ENCODE results near the gene ECM2. TPM values are rescaled to one million over a fixed set of nuclear protein-coding genes. Genes with fewer than 3 reads are reported as not detected.

ECM2 gene
- total and polyA plus RNA-seq, 2 of the 8 experiments (the other 6 are each of a cell fraction or from before 2014, with no cell fraction given), result not detected

- Histone ChIP-seq H3K36me3 (ENCODE audit: control insufficient read depth in 2 of 4, insufficient read depth in 4 of 4, low read length in 3 of 4) (no peaks in the 10 kb centered on the region), H3K4ac (replicated peaks; ENCODE audit: insufficient read length, low read depth, low read length) (no peak overlapping the region), H4K20me1 (replicated peaks in 1 of 2; ENCODE audit: control insufficient read depth in 1 of 2, insufficient read depth in 2 of 2, low read length in 2 of 2) (no peaks in the 10 kb centered on the region), H3K56ac (replicated peaks; ENCODE audit: insufficient read length, low read depth, low read length) (no peak overlapping the region), H3K14ac (ENCODE audit: insufficient read length) (no peak overlapping the region), H2BK5ac (ENCODE audit: low read depth, low read length) (no peak overlapping the region), H2AK5ac (ENCODE audit: low read depth, low read length) (no peak overlapping the region), H4K8ac (ENCODE audit: extremely low read depth, insufficient read depth, low read length) (no peak overlapping the region), H3K4me3 (ENCODE audit: extremely low read depth in 1 of 4, insufficient read depth in 2 of 4, low read depth in 3 of 4, low read length in 4 of 4) (no peak overlapping the region), H4K91ac (replicated peaks; ENCODE audit: insufficient read length, low read length) (no peak overlapping the region), H3K4me2 (ENCODE audit: insufficient read depth in 1 of 2, low read depth in 2 of 2, low read length in 2 of 2) (no peak overlapping the region; a peak in 1 of 4 replicates), H4K5ac (ENCODE audit: insufficient read length, low read depth, low read length) (no peak overlapping the region), H2BK12ac (ENCODE audit: low read depth, low read length) (no peak overlapping the region), H2BK20ac (ENCODE audit: low read length) (no peak overlapping the region), H3K4me1 (replicated peaks in 1 of 4; ENCODE audit: control insufficient read depth in 3 of 4, insufficient read depth in 4 of 4, low read length in 3 of 4) (no peaks in the 10 kb centered on the region), H3K23me2 (ENCODE audit: low read depth, low read length) (no peaks in the 10 kb centered on the region), H3K27me3 (replicated peaks in 1 of 4; ENCODE audit: control insufficient read depth in 3 of 4, extremely low read depth in 1 of 4, insufficient read depth in 3 of 4, low read length in 3 of 4) (no peaks in the 10 kb centered on the region), H3K9me3 (ENCODE audit: insufficient read depth in 2 of 2, low read depth in 1 of 2, low read length in 1 of 2) (no peaks in the 10 kb centered on the region), H3K23ac (ENCODE audit: insufficient read length) (no peak overlapping the region), H3K18ac (ENCODE audit: extremely low read depth, low read length) (no peak overlapping the region), H3K79me1 (ENCODE audit: low read depth, low read length) (no peaks in the 10 kb centered on the region), H3K27ac (ENCODE audit: low read depth, low read length) (no peak overlapping the region), H2BK120ac (replicated peaks; ENCODE audit: low read depth, low read length) (no peak overlapping the region), H3K79me2 (ENCODE audit: control insufficient read depth in 1 of 2, insufficient read depth in 2 of 2, low read length in 2 of 2) (no peaks in the 10 kb centered on the region), H2BK15ac (ENCODE audit: low read length) (no peak overlapping the region), H2AFZ (ENCODE audit: low read length) (no peak overlapping the region), H3K9ac (replicated peaks in 1 of 4; ENCODE audit: extremely low read depth in 1 of 4, low read depth in 3 of 4, low read length in 3 of 4) (no peak overlapping the region)
- WGBS, 2 experiments (ENCODE audit: extremely low coverage in 1 of 2, insufficient coverage in 1 of 2, insufficient read length in 1 of 2, insufficient replicate concordance in 2 of 2, low coverage in 1 of 2, low lambda C conversion rate in 2 of 2, missing lambda C conversion rate in 1 of 2), result 88% methylated on average over 1 of the region's 1 CpG; no CpG with 5 or more reads in 1 of the 2 experiments
- DNase-seq (ENCODE audit: low read depth in 1 of 2, low spot score in 2 of 2) (no peak), FAIRE-seq (no peak)
- POLR2A ChIA-PET (ENCODE audit: partially characterized antibody), result no interaction called here
- CTCF ChIA-PET (ENCODE audit: partially characterized antibody), result no interaction called here
- TF ChIP-seq EGR1 (IDR thresholded peaks at IDR 0.05; ENCODE audit: borderline replicate concordance, low read depth, low read length), result no peak
Observed at GRCh38 chr9:92516521-92516920, 19.3 kb downstream of the ECM2 start.
